GM23338 (cell line): Measurements from ENCODE around the gene EYA3. TPM values are rescaled to one million over a fixed set of nuclear protein-coding genes. Genes with fewer than 3 reads are reported as not detected.

Experiments
- ATAC-seq: fragments of 200-7000 bp; cut with Tn5 transposase; 3 replicates; pipeline ENCODE4 v1.9.1; 2020
- DNase-seq: peaks from one replicate; pipeline ENCODE4 v3.0.0-alpha.2; 2015; ENCODE audit warnings: low spot score
- H2AFZ ChIP-seq: fragments of 200-600 bp; sonication (generic); 2 replicates; pipeline ENCODE4 v1.8.0; 2016; ENCODE audit warnings: antibody characterized with exemption, mild to moderate bottlenecking, moderate library complexity
- H3F3A ChIP-seq: fragments of 200-600 bp; sonication (generic); replicated peaks from 2 replicates; pipeline ENCODE4 v1.8.0; 2017; ENCODE audit warnings: antibody characterized with exemption, mixed run types, low read depth
- H3K27ac ChIP-seq: fragments of 200-600 bp; sonication (generic); 2 replicates; pipeline ENCODE4 v1.6.1; 2016; ENCODE audit warnings: low read depth
- H3K27me3 ChIP-seq: fragments of 200-600 bp; sonication (generic); 2 replicates; pipeline ENCODE4 v1.8.0; 2016; ENCODE audit warnings: mild to moderate bottlenecking, mixed run types, moderate library complexity; ENCODE audit not compliant: insufficient read depth
- H3K36me3 ChIP-seq: fragments of 200-600 bp; sonication (generic); 2 replicates; pipeline ENCODE4 v1.8.0; 2016; ENCODE audit warnings: mild to moderate bottlenecking; ENCODE audit not compliant: insufficient read depth
- H3K4me1 ChIP-seq: fragments of 200-600 bp; sonication (generic); 2 replicates; pipeline ENCODE4 v1.8.0; 2016; ENCODE audit warnings: mild to moderate bottlenecking, moderate library complexity; ENCODE audit not compliant: insufficient read depth
- H3K4me2 ChIP-seq: fragments of 200-600 bp; sonication (generic); 2 replicates; pipeline ENCODE4 v1.7.1; 2017; ENCODE audit warnings: mixed run types
- H3K4me3 ChIP-seq: fragments of 200-600 bp; sonication (generic); 2 replicates; pipeline ENCODE4 v1.6.1; 2016; ENCODE audit warnings: mixed run types
- H3K79me2 ChIP-seq: fragments of 200-600 bp; sonication (generic); replicated peaks from 2 replicates; pipeline ENCODE4 v1.8.0; 2017; ENCODE audit warnings: mild to moderate bottlenecking; ENCODE audit not compliant: insufficient read depth
- H3K9me2 ChIP-seq: fragments of 200-600 bp; sonication (generic); 2 replicates; pipeline ENCODE4 v1.8.0; 2017; ENCODE audit not compliant: insufficient read depth
- H4K20me1 ChIP-seq: fragments of 200-600 bp; sonication (generic); replicated peaks from 2 replicates; pipeline ENCODE4 v1.8.0; 2017; ENCODE audit warnings: mild to moderate bottlenecking; ENCODE audit not compliant: insufficient read depth
- H3K27ac Mint-ChIP-seq: 2 replicates; pipeline ENCODE4 v1.8.0; 2020; ENCODE audit warnings: inconsistent platforms, mild to moderate bottlenecking, moderate library complexity, mixed read lengths
- H3K27me3 Mint-ChIP-seq: 3 replicates; pipeline ENCODE4 v1.8.0; 2022; ENCODE audit warnings: low read depth, mild to moderate bottlenecking, moderate library complexity, mixed read lengths, inconsistent platforms; ENCODE audit not compliant: insufficient read depth, poor library complexity
- H3K36me3 Mint-ChIP-seq: 3 replicates; pipeline ENCODE4 v1.8.0; 2021; ENCODE audit warnings: low read depth, mild to moderate bottlenecking, inconsistent platforms, moderate library complexity, mixed read lengths
- H3K4me1 Mint-ChIP-seq: 3 replicates; pipeline ENCODE4 v1.8.0; 2020; ENCODE audit warnings: mild to moderate bottlenecking, inconsistent platforms, mixed read lengths
- H3K4me3 Mint-ChIP-seq: 3 replicates; pipeline ENCODE4 v1.8.0; 2021; ENCODE audit warnings: moderate library complexity, mild to moderate bottlenecking, inconsistent platforms, mixed read lengths
- H3K9me3 Mint-ChIP-seq: 3 replicates; pipeline ENCODE4 v1.8.0; 2020; ENCODE audit warnings: moderate library complexity, mild to moderate bottlenecking, inconsistent platforms, mixed read lengths
- CREB1 ChIP-seq: fragments of 250-450 bp; sonication (Bioruptor Pico); IDR thresholded peaks from 2 replicates; pipeline ENCODE4 v1.5.0; 2020; ENCODE audit warnings: low read depth, mild to moderate bottlenecking, moderate library complexity
- EZH2 ChIP-seq: fragments of 200-600 bp; sonication (generic); IDR thresholded peaks from one replicate; pipeline ENCODE4 v1.8.0; 2017; ENCODE audit warnings: antibody characterized with exemption, mild to moderate bottlenecking, low read depth; ENCODE audit not compliant: unreplicated experiment
- EZH2phosphoT487 ChIP-seq: fragments of 200-600 bp; sonication (generic); IDR thresholded peaks from one replicate; pipeline ENCODE4 v1.8.1; 2018; ENCODE audit warnings: antibody characterized with exemption; ENCODE audit not compliant: unreplicated experiment
- JUNB ChIP-seq: IDR thresholded peaks from one replicate; pipeline ENCODE4 v1.6.1; 2016; ENCODE audit warnings: antibody characterized with exemption; ENCODE audit not compliant: unreplicated experiment
- NANOG ChIP-seq: IDR thresholded peaks from 2 replicates; pipeline ENCODE4 v1.6.1; 2016; ENCODE audit warnings: antibody characterized with exemption, borderline replicate concordance
- POLR2AphosphoS5 ChIP-seq: IDR thresholded peaks from 2 replicates; pipeline ENCODE4 v1.6.1; 2016; ENCODE audit warnings: antibody characterized with exemption, low read depth
- REST ChIP-seq: IDR thresholded peaks from one replicate; pipeline ENCODE4 v1.6.1; 2018; ENCODE audit warnings: antibody characterized with exemption; ENCODE audit not compliant: unreplicated experiment
- STAT1 ChIP-seq: IDR thresholded peaks from one replicate; pipeline ENCODE4 v1.6.1; 2016; ENCODE audit warnings: antibody characterized with exemption; ENCODE audit not compliant: unreplicated experiment
- ZNF114 ChIP-seq: fragments of 250-450 bp; sonication (Bioruptor Pico); IDR thresholded peaks from 2 replicates; pipeline ENCODE4 v1.5.0; 2020; ENCODE audit warnings: mild to moderate bottlenecking, moderate library complexity
- ZNF331 ChIP-seq: fragments of 250-450 bp; sonication (Bioruptor Pico); IDR thresholded peaks from 2 replicates; pipeline ENCODE4 v1.5.0; 2020; ENCODE audit warnings: low read depth, mild to moderate bottlenecking, moderate library complexity
- polyA plus RNA-seq: library from polyadenylated mRNA; unstranded; fragments of >200 nt; fragmentation: Nextera tagmentation; extraction: Ambion mirVana; gene quantifications from 2 replicates; pipeline ENCODE4 v1.2.1, GENCODE V29; 2016
- total RNA-seq: library from RNA; depleted of rRNA; stranded (reverse); fragments of >200 nt; shearing (Covaris generic); gene quantifications from 2 replicates; pipeline ENCODE4 v1.2.3, GENCODE V29; 2014
- TF ChIP-seq, protein P1 (sequence below): IDR thresholded peaks from 2 replicates; pipeline ENCODE4 v1.6.1; 2016; ENCODE audit warnings: antibody characterized with exemption
- TF ChIP-seq, protein P2 (sequence below), 2 experiments: fragments of 200-600 bp in 1 of 2; sonication (generic) in 1 of 2; conservative IDR thresholded peaks; 2 replicates each; pipeline versions ENCODE4 v1.5.1 to v1.6.1; 2016 to 2017; ENCODE audit warnings: antibody characterized with exemption in 2 of 2, low read depth in 2 of 2, mild to moderate bottlenecking in 2 of 2, moderate library complexity in 1 of 2

EYA3 gene
- total and polyA plus RNA-seq, 2 experiments from 2014 or later, result 12.5 to 33.6 TPM

GRCh38 chr1:27934818-27935549, 153.4 kb downstream of the EYA3 start, which contains the start of gene SMPDL3B (continued):
- TF ChIP-seq CREB1 (0 out of 2 replicates have a peak, but pooled peaks have one; percentile 15), STAT1 (no peak), EZH2 (no peak), POLR2AphosphoS5 (peak; percentile 92), NANOG (no peak)

- peaks cover 11% of the 10 kb centered on the region for H3K4me1 ChIP-seq
- H3K4me2 ChIP-seq, result no peak overlapping the region
- H3K27ac ChIP-seq, result no peak overlapping the region
- no peaks in the 10 kb centered on the region for H3K27me3 ChIP-seq
- Mint-ChIP-seq H3K4me1 (peaks cover 25% of the 10 kb centered on the region), H3K27ac (no peak overlapping the region), H3K4me3 (no peak overlapping the region), H3K36me3 (no peaks in the 10 kb centered on the region), H3K9me3 (no peaks in the 10 kb centered on the region), H3K27me3 (peaks cover 13% of the 10 kb centered on the region)
- peaks cover 14% of the 10 kb centered on the region for H3K79me2 ChIP-seq
- H3K9me2 ChIP-seq, result no peaks in the 10 kb centered on the region
- H3K4me3 ChIP-seq, result no peak overlapping the region
- DNase-seq, result no peak
- no peak for ATAC-seq
- no peak for TF ChIP-seq STAT1
- H3F3A ChIP-seq, result peaks cover 12% of the 10 kb centered on the region
- no peaks in the 10 kb centered on the region for H4K20me1 ChIP-seq
- H3K36me3 ChIP-seq, result no peaks in the 10 kb centered on the region
- H2AFZ ChIP-seq, result peak overlapping the region; percentile 72
Observed at GRCh38 chr1:27931759-27932158, 156.7 kb downstream of the EYA3 start.

GRCh38 chr1:27931184-27931583, 157.2 kb downstream of the EYA3 start:
- Histone ChIP-seq H3K27me3 (no peaks in the 10 kb centered on the region), H3K79me2 (peaks cover 12% of the 10 kb centered on the region), H4K20me1 (no peaks in the 10 kb centered on the region), H2AFZ (no peak overlapping the region), H3K4me3 (no peak overlapping the region), H3F3A (peaks cover 10% of the 10 kb centered on the region), H3K9me2 (no peaks in the 10 kb centered on the region), H3K27ac (no peak overlapping the region), H3K36me3 (no peaks in the 10 kb centered on the region), H3K4me1 (peaks cover 9% of the 10 kb centered on the region), H3K4me2 (no peak overlapping the region)
- DNase-seq, result no peak
- Mint-ChIP-seq H3K27ac (no peak overlapping the region), H3K36me3 (no peaks in the 10 kb centered on the region), H3K27me3 (peaks cover 9% of the 10 kb centered on the region), H3K4me1 (peaks cover 21% of the 10 kb centered on the region), H3K4me3 (no peak overlapping the region), H3K9me3 (no peaks in the 10 kb centered on the region)
- ATAC-seq, result no peak
- TF ChIP-seq NANOG (no peak), JUNB (no peak), EZH2phosphoT487 (no peak), EZH2 (no peak), ZNF331 (CRISPR knock-in tag) (no peak), REST (no peak), CREB1 (no peak), ZNF114 (no peak), STAT1 (no peak), POLR2AphosphoS5 (no peak)
- TF ChIP-seq, protein P1, sequence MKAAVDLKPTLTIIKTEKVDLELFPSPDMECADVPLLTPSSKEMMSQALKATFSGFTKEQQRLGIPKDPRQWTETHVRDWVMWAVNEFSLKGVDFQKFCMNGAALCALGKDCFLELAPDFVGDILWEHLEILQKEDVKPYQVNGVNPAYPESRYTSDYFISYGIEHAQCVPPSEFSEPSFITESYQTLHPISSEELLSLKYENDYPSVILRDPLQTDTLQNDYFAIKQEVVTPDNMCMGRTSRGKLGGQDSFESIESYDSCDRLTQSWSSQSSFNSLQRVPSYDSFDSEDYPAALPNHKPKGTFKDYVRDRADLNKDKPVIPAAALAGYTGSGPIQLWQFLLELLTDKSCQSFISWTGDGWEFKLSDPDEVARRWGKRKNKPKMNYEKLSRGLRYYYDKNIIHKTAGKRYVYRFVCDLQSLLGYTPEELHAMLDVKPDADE, result no peak
- TF ChIP-seq, protein P2, sequence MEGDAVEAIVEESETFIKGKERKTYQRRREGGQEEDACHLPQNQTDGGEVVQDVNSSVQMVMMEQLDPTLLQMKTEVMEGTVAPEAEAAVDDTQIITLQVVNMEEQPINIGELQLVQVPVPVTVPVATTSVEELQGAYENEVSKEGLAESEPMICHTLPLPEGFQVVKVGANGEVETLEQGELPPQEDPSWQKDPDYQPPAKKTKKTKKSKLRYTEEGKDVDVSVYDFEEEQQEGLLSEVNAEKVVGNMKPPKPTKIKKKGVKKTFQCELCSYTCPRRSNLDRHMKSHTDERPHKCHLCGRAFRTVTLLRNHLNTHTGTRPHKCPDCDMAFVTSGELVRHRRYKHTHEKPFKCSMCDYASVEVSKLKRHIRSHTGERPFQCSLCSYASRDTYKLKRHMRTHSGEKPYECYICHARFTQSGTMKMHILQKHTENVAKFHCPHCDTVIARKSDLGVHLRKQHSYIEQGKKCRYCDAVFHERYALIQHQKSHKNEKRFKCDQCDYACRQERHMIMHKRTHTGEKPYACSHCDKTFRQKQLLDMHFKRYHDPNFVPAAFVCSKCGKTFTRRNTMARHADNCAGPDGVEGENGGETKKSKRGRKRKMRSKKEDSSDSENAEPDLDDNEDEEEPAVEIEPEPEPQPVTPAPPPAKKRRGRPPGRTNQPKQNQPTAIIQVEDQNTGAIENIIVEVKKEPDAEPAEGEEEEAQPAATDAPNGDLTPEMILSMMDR (conservative IDR thresholded peaks at IDR 0.05; ENCODE audit: low read depth in 2 of 2), result no peak
